IMR-90 (cell line): ENCODE measurements around the gene PRPF6. TPM values are rescaled to one million over a fixed set of nuclear protein-coding genes. Genes with fewer than 3 reads are reported as not detected.
A peak's percentile ranks its signal among the peaks of the same experiment; 100 is the strongest.

Source experiments
- ATAC-seq: fragments of 200-7000 bp; cut with Tn5 transposase; 2 replicates; pipeline ENCODE4 v1.9.1; 2020; ENCODE audit warnings: low read depth, mild to moderate bottlenecking, moderate library complexity
- BruUV-seq: library from RNA; stranded (reverse); fragments of 400-500 nt; replicated peaks from 2 replicates; lab custom pipeline; 2021; lab: Mats Ljungman, UMichigan
- CTCF ChIA-PET: fragments of 300-600 bp; formaldehyde crosslinking; extraction: SDS; loops from one replicate; lab custom pipeline; 2021; ENCODE audit warnings: antibody characterized with exemption; lab: Yijun Ruan, JAX
- POLR2A ChIA-PET: fragments of 300-600 bp; sonication (Branson Sonifier 250); formaldehyde crosslinking; loops from one replicate; lab custom pipeline; 2022; ENCODE audit warnings: antibody characterized with exemption; ENCODE audit not compliant: unreplicated experiment; lab: Charles Lee
- DNase-seq: peaks from one replicate; pipeline ENCODE4 v3.0.0; 2013
- H2AFZ ChIP-seq: replicated peaks from 2 replicates; pipeline ENCODE3; 2013; ENCODE audit warnings: low read length, mild to moderate bottlenecking; ENCODE audit not compliant: poor library complexity
- H2AK5ac ChIP-seq: 2 replicates; pipeline ENCODE4 v1.6.1; 2013; ENCODE audit warnings: low read depth, low read length, inconsistent platforms
- H2AK9ac ChIP-seq: replicated peaks from 2 replicates; pipeline ENCODE3; 2013; ENCODE audit warnings: mild to moderate bottlenecking, low read depth, low read length, moderate library complexity; ENCODE audit not compliant: poor library complexity
- H2BK120ac ChIP-seq: 2 replicates; pipeline ENCODE4 v1.6.1; 2013; ENCODE audit warnings: low read depth, low read length, inconsistent platforms
- H2BK15ac ChIP-seq: 3 replicates; pipeline ENCODE4 v1.6.1; 2013; ENCODE audit warnings: low read depth, low read length, inconsistent platforms
- H2BK20ac ChIP-seq: 2 replicates; pipeline ENCODE4 v1.6.1; 2013; ENCODE audit warnings: low read depth, mild to moderate bottlenecking, inconsistent platforms, low read length, moderate library complexity
- H2BK5ac ChIP-seq: 2 replicates; pipeline ENCODE4 v1.6.1; 2013; ENCODE audit warnings: mild to moderate bottlenecking, low read depth, low read length, inconsistent platforms; ENCODE audit not compliant: poor library complexity, severe bottlenecking
- H3K14ac ChIP-seq: replicated peaks from 2 replicates; pipeline ENCODE4 v1.6.1; 2013; ENCODE audit warnings: low read depth, low read length, inconsistent platforms
- H3K18ac ChIP-seq: 2 replicates; pipeline ENCODE4 v1.6.1; 2013; ENCODE audit warnings: low read depth, low read length, control low read depth
- H3K23ac ChIP-seq: 2 replicates; pipeline ENCODE4 v1.6.1; 2013; ENCODE audit warnings: low read depth, low read length, inconsistent platforms
- H3K27ac ChIP-seq: 2 replicates; pipeline ENCODE4 v1.5.1; 2013; ENCODE audit warnings: mild to moderate bottlenecking, control low read depth, low read length; ENCODE audit not compliant: insufficient read depth
- H3K27me3 ChIP-seq: 2 replicates; pipeline ENCODE4 v1.6.1; 2013; ENCODE audit warnings: low read length; ENCODE audit not compliant: control insufficient read depth, insufficient read depth
- H3K36me3 ChIP-seq: 2 replicates; pipeline ENCODE4 v1.6.1; 2013; ENCODE audit warnings: low read length, mixed read lengths; ENCODE audit not compliant: control insufficient read depth, insufficient read depth
- H3K4ac ChIP-seq: 2 replicates; pipeline ENCODE4 v1.6.1; 2013; ENCODE audit warnings: low read depth, low read length, inconsistent platforms
- H3K4me1 ChIP-seq: 2 replicates; pipeline ENCODE4 v1.6.1; 2013; ENCODE audit warnings: low read length, mixed read lengths; ENCODE audit not compliant: control insufficient read depth, insufficient read depth
- H3K4me2 ChIP-seq: 2 replicates; pipeline ENCODE4 v1.6.1; 2013; ENCODE audit warnings: low read depth, mild to moderate bottlenecking, control low read depth, low read length, moderate library complexity
- H3K4me3 ChIP-seq: 2 replicates; pipeline ENCODE4 v1.5.1; 2013; ENCODE audit warnings: low read depth, mild to moderate bottlenecking, control low read depth, low read length, moderate library complexity; ENCODE audit not compliant: insufficient read depth
- H3K56ac ChIP-seq: 2 replicates; pipeline ENCODE4 v1.6.1; 2013; ENCODE audit warnings: low read length, inconsistent platforms; ENCODE audit not compliant: insufficient read depth; ENCODE audit errors: extremely low read depth
- H3K79me1 ChIP-seq, 2 experiments: 2 replicates each; pipeline ENCODE4 v1.6.1; 2013; ENCODE audit warnings: low read length in 2 of 2, inconsistent platforms in 1 of 2, low read depth in 1 of 2
- H3K9ac ChIP-seq: 2 replicates; pipeline ENCODE4 v1.6.1; 2013; ENCODE audit warnings: low read depth, low read length, control low read depth
- H3K9me1 ChIP-seq: 2 replicates; pipeline ENCODE4 v1.6.1; 2013; ENCODE audit warnings: low read length, inconsistent platforms; ENCODE audit not compliant: insufficient read depth
- H3K9me3 ChIP-seq: 2 replicates; pipeline ENCODE4 v1.6.1; 2013; ENCODE audit warnings: low read length; ENCODE audit not compliant: control insufficient read depth, insufficient read depth
- H4K20me1 ChIP-seq: 2 replicates; pipeline ENCODE4 v1.6.1; 2013; ENCODE audit warnings: low read length, inconsistent platforms; ENCODE audit not compliant: insufficient read depth
- H4K5ac ChIP-seq: 2 replicates; pipeline ENCODE4 v1.6.1; 2013; ENCODE audit warnings: mild to moderate bottlenecking, low read depth, low read length, control low read depth
- H4K8ac ChIP-seq, 2 experiments: 2 replicates each; pipeline ENCODE4 v1.6.1; 2013; ENCODE audit warnings: low read depth in 2 of 2, low read length in 2 of 2, control low read depth in 1 of 2, inconsistent platforms in 1 of 2
- H4K91ac ChIP-seq: 2 replicates; pipeline ENCODE4 v1.6.1; 2013; ENCODE audit warnings: low read depth, low read length, inconsistent platforms; ENCODE audit not compliant: insufficient read depth
- CEBPB ChIP-seq: IDR thresholded peaks from 2 replicates; pipeline ENCODE4 v1.6.1; 2012; ENCODE audit warnings: low read depth, low read length, improper control_type of control experiment
- MAFK ChIP-seq: IDR thresholded peaks from 2 replicates; pipeline ENCODE4 v1.6.1; 2012; ENCODE audit warnings: low read depth, low read length, improper control_type of control experiment
- POLR2A ChIP-seq: IDR thresholded peaks from 2 replicates; pipeline ENCODE4 v1.6.1; 2012; ENCODE audit warnings: mild to moderate bottlenecking, low read depth, low read length
- SMC3 ChIP-seq: fragments of 150-350 bp; IDR thresholded peaks from 2 replicates; pipeline ENCODE4 v1.6.1; 2016; ENCODE audit warnings: low read depth, mild to moderate bottlenecking, antibody characterized with exemption, low read length, moderate library complexity
- WGBS, 2 experiments: methylation state at CpG; one replicate each; pipeline versions ENCODE4 v1.1.5 to v1.1.7; 2013; ENCODE audit warnings: missing lambda C conversion rate in 2 of 2; ENCODE audit not compliant: insufficient read length in 1 of 2; ENCODE audit errors: extremely low coverage in 2 of 2; 5-methylcytosine and 5-hydroxymethylcytosine counted together
- dilution Hi-C: fragments of 300-500 bp; cut with HindIII; formaldehyde crosslinking; loops from one replicate; pipeline ENCODE4 v1.14.3; 2018; ENCODE audit warnings: low sequenced_read_pairs; ENCODE audit not compliant: unreplicated experiment
- in situ Hi-C: fragments of 300-500 bp; cut with MboI; formaldehyde crosslinking; loops from 3 replicates; pipeline ENCODE4 v1.14.3; 2019; ENCODE audit warnings: low sequenced_read_pairs, inconsistent platforms, mixed read lengths
- intact Hi-C: fragments of 100-400 bp; cut with micrococcal nuclease; formaldehyde crosslinking; loops from 2 replicates; pipeline ENCODE4 v1.10.0; 2022
- polyA plus RNA-seq, 3 experiments: library from polyadenylated mRNA; depleted of rRNA; stranded (reverse); fragments of >200 nt; gene quantifications; 2 replicates each; pipeline ENCODE4 v1.2.3, GENCODE V29; 2012; ENCODE audit warnings: low replicate concordance in 1 of 3
- total RNA-seq: library from RNA; depleted of rRNA; stranded (reverse); fragments of >200 nt; gene quantifications from 2 replicates; pipeline ENCODE4 v1.2.3, GENCODE V29; 2012

PRPF6 gene
- total and polyA plus RNA-seq, 2 of the 4 experiments (the other 2 are of a cell fraction) = 43.5 to 71.3 TPM

- Histone ChIP-seq H2AK9ac (no peak overlapping the region), H2AK5ac (0 out of 2 replicates have a peak overlapping the region, but pooled peaks have one; percentile 8), H2BK5ac (no peak overlapping the region), H2BK120ac (no peak overlapping the region), H4K91ac (no peak overlapping the region), H3K14ac (no peak overlapping the region), H3K23ac (no peak overlapping the region), H3K4me3 (no peak overlapping the region), H2AFZ (no peak overlapping the region), H3K4ac (no peak overlapping the region), H4K8ac (no peak overlapping the region), H3K79me1 (peaks cover 14 to 82% of the 10 kb centered on the region in 2 experiments; a peak in 3 of 4 replicates), H3K9me1 (peaks cover 34% of the 10 kb centered on the region), H3K4me1 (peaks cover 42% of the 10 kb centered on the region), H3K9ac (no peak overlapping the region), H4K5ac (no peak overlapping the region), H3K36me3 (peaks cover 5% of the 10 kb centered on the region; the same call in 1 of the 2 replicates), H4K20me1 (peaks cover 86% of the 10 kb centered on the region), H3K27me3 (no peaks in the 10 kb centered on the region), H3K56ac (no peak overlapping the region), H3K4me2 (no peak overlapping the region; the same call in 1 of the 2 replicates), H2BK15ac (no peak overlapping the region), H3K27ac (no peak overlapping the region), H3K18ac (no peak overlapping the region), H2BK20ac (no peak overlapping the region), H3K9me3 (no peaks in the 10 kb centered on the region)
- ATAC-seq = no peak
- dilution Hi-C loops (no loop called here), in situ Hi-C loops (no loop called here), intact Hi-C loops (no loop called here)
- no peak for DNase-seq
- 66% methylated on average over 8 of the region's 20 CpGs; no CpG with 5 or more reads in 1 of the 2 experiments for WGBS, 2 experiments
- BruUV-seq = no TSS peak
- TF ChIP-seq SMC3 (no peak), CEBPB (no peak), POLR2A (no peak), MAFK (no peak)
- ChIA-PET POLR2A (no interaction called here), CTCF (no interaction called here)
These were observed 30.1 kb upstream of the PRPF6 start for GRCh38 chr20:63950701-63951397.
